Measurements from ENCODE around the gene SLC20A1. TPM values are rescaled to one million over a fixed set of nuclear protein-coding genes. Genes with fewer than 3 reads are reported as not detected.

Gene SLC20A1
- total RNA-seq, 1 experiment from 2014 or later, result 99.9 TPM

DNA sequence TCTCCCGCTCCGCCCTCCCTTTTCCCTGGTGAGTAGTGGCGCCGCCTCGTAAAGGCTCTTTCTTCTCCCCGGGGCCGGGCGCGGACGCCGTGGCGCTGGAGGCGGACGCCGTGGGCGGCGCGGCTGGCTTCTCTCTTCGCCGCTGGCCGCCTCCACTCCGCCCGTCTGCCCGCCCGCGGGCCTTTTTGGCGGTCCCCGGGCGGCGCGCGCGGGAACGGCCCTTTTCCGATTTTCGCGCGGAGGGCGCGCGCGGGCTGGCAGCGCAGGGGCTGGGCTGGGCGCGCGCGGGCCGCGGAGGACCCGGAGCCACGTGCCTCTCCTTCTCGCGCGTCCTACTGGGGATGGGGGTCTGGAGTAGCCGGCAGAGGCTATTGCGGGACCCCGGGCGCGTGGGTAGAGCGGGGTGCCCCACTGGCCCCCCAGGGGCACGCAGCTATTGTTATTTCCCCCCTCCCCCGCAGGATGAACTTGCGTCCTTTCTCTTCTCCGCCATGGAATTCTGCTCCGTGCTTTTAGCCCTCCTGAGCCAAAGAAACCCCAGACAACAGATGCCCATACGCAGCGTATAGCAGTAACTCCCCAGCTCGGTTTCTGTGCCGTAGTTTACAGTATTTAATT, 472 bp downstream of the SLC20A1 start:
- Histone ChIP-seq H3K79me2 (ENCODE audit: low read depth) (peaks cover 76% of the 10 kb centered on the region), H3F3A (ENCODE audit: insufficient read depth, low read depth) (peaks cover 83% of the 10 kb centered on the region), H3K4me1 (replicated peaks; ENCODE audit: insufficient read depth) (peaks cover 68% of the 10 kb centered on the region), H3K4me2 (peak overlapping the region; percentile 99), H3K27ac (peak overlapping the region; percentile 99), H2AFZ (peak overlapping the region; percentile 66; the same call in 1 of the 2 replicates), H3K36me3 (ENCODE audit: low read depth) (peaks cover 44% of the 10 kb centered on the region), H3K9me3 (ENCODE audit: insufficient read depth, low read depth) (no peaks in the 10 kb centered on the region), H3K4me3 (peak overlapping the region; percentile 99), H3K27me3 (ENCODE audit: insufficient read depth, low read depth) (no peaks in the 10 kb centered on the region), H4K20me1 (ENCODE audit: insufficient read depth) (peaks cover 45% of the 10 kb centered on the region), H3K9me2 (ENCODE audit: insufficient read depth) (no peaks in the 10 kb centered on the region)
- TF ChIP-seq, protein P1, sequence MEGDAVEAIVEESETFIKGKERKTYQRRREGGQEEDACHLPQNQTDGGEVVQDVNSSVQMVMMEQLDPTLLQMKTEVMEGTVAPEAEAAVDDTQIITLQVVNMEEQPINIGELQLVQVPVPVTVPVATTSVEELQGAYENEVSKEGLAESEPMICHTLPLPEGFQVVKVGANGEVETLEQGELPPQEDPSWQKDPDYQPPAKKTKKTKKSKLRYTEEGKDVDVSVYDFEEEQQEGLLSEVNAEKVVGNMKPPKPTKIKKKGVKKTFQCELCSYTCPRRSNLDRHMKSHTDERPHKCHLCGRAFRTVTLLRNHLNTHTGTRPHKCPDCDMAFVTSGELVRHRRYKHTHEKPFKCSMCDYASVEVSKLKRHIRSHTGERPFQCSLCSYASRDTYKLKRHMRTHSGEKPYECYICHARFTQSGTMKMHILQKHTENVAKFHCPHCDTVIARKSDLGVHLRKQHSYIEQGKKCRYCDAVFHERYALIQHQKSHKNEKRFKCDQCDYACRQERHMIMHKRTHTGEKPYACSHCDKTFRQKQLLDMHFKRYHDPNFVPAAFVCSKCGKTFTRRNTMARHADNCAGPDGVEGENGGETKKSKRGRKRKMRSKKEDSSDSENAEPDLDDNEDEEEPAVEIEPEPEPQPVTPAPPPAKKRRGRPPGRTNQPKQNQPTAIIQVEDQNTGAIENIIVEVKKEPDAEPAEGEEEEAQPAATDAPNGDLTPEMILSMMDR (conservative IDR thresholded peaks at IDR 0.05), result no peak
- no peak for TF ChIP-seq EZH2 (IDR thresholded peaks at IDR 0.05; ENCODE audit: low read depth)
- ChIA-PET POLR2A (ENCODE audit: unreplicated experiment) (interaction anchor here (3.1 kb wide), 1 partner anchor 21 kb away, joined by 57 read pairs; no protein-coding TSS in a partner anchor), CTCF (interaction anchor here (1.2 kb wide), 1 partner anchor 22 kb away, joined by 3 read pairs; no protein-coding TSS in a partner anchor)
- no TSS peak for BruUV-seq (replicated peaks)
- DNase-seq, result no peak
- intact Hi-C loops (cut with micrococcal nuclease; ENCODE audit: unreplicated experiment), result loop anchor here (10.0 kb wide), 1 partner anchor 429 kb away; no protein-coding TSS in a partner anchor

DNA sequence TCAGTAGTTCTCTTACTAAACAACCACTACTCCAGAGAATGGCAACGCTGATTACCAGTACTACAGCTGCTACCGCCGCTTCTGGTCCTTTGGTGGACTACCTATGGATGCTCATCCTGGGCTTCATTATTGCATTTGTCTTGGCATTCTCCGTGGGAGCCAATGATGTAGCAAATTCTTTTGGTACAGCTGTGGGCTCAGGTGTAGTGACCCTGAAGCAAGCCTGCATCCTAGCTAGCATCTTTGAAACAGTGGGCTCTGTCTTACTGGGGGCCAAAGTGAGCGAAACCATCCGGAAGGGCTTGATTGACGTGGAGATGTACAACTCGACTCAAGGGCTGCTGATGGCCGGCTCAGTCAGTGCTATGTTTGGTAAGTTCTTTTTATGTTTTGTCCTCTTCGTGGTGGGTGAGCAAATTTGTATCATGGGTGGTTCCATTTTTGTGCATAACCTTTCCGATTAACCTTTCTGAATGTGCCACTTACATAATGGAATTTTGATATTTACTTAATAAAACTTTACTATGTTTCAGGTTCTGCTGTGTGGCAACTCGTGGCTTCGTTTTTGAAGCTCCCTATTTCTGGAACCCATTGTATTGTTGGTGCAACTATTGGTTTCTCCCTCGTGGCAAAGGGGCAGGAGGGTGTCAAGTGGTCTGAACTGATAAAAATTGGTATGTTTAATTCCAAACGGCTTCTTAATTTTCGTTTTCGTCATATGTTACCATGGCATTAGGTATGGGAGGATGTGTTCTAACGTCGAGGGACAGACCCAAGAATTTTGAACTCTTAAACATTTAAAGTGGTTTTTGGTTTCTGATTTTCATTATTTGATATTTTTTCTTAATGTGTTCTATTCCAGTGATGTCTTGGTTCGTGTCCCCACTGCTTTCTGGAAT, 1.3 kb downstream of the SLC20A1 start:
- H3K79me2 ChIP-seq (ENCODE audit: low read depth), result peaks cover 79% of the 10 kb centered on the region
- peaks cover 53% of the 10 kb centered on the region for H4K20me1 ChIP-seq (ENCODE audit: insufficient read depth)

More for the DNA sequence above, 1.3 kb downstream of the SLC20A1 start:
- Histone ChIP-seq H3K27ac (peak overlapping the region; percentile 99), H3K4me1 (replicated peaks; ENCODE audit: insufficient read depth) (peaks cover 68% of the 10 kb centered on the region), H3K36me3 (ENCODE audit: low read depth) (peaks cover 52% of the 10 kb centered on the region), H3K9me2 (ENCODE audit: insufficient read depth) (no peaks in the 10 kb centered on the region), H3K27me3 (ENCODE audit: insufficient read depth, low read depth) (no peaks in the 10 kb centered on the region), H3F3A (ENCODE audit: insufficient read depth, low read depth) (peaks cover 83% of the 10 kb centered on the region), H3K9me3 (ENCODE audit: insufficient read depth, low read depth) (no peaks in the 10 kb centered on the region), H3K4me2 (peak overlapping the region; percentile 99), H3K4me3 (peak overlapping the region; percentile 99), H2AFZ (no peak overlapping the region)
- no peak for DNase-seq
- ChIA-PET POLR2A (ENCODE audit: unreplicated experiment) (interaction anchor here (3.1 kb wide), 1 partner anchor 22 kb away, joined by 57 read pairs; no protein-coding TSS in a partner anchor), CTCF (interaction anchor here (0.5 to 1.2 kb wide), 2 partner anchors 23 to 61 kb away, joined by 3 to 12 read pairs; no protein-coding TSS in a partner anchor)
- intact Hi-C loops (cut with micrococcal nuclease; ENCODE audit: unreplicated experiment), result loop anchor here (10.0 kb wide), 1 partner anchor 428 kb away; no protein-coding TSS in a partner anchor
- TSS peak; percentile 35 for BruUV-seq (replicated peaks)
- no peak for TF ChIP-seq EZH2 (IDR thresholded peaks at IDR 0.05; ENCODE audit: low read depth)
- TF ChIP-seq, protein P1 (conservative IDR thresholded peaks at IDR 0.05), result no peak
